ENCODE data around the gene STEAP4. TPM values are rescaled to one million over a fixed set of nuclear protein-coding genes. Genes with fewer than 3 reads are reported as not detected.

Gene STEAP4
- not detected for total RNA-seq

GRCh38 chr7:88306590-88307048 lies at the start of gene STEAP4:
Gene STEAP4 (minus strand): TSS chr7:88306894. CDS start chr7:88284269, 22,625 bp downstream.
- ATAC-seq (peak; percentile 30 to 41), DNase-seq (ENCODE audit: low spot score in 2 of 2) (no peak)

GRCh38 chr7:88355011-88355410 lies 48.3 kb upstream of the STEAP4 start:
- DNase-seq (ENCODE audit: low spot score in 2 of 2): no peak
- H3K9me3 Mint-ChIP-seq: no peaks in the 10 kb centered on the region
- no peak overlapping the region for H3K27ac Mint-ChIP-seq
- no peaks in the 10 kb centered on the region for H3K36me3 Mint-ChIP-seq
- peak in 1 of 2 donors; percentile 38 for ATAC-seq

More at GRCh38 chr7:88306590-88307048, at the start of gene STEAP4:
- Mint-ChIP-seq H3K27ac (no peak within 1 kb of the TSS), H3K9me3 (no peaks in the 10 kb centered on the region), H3K36me3 (no peaks in the 10 kb centered on the region)

GRCh38 chr7:88350118-88350517 lies 43.4 kb upstream of the STEAP4 start:
- H3K36me3 Mint-ChIP-seq: no peaks in the 10 kb centered on the region
- no peak for ATAC-seq
- DNase-seq (ENCODE audit: low spot score in 2 of 2): no peak
- H3K9me3 Mint-ChIP-seq: no peaks in the 10 kb centered on the region
- H3K27ac Mint-ChIP-seq: no peak overlapping the region

GRCh38 chr7:88347517-88347916 lies 40.8 kb upstream of the STEAP4 start:
- no peak for DNase-seq (ENCODE audit: low spot score in 2 of 2)
- no peak overlapping the region for H3K27ac Mint-ChIP-seq
- no peak for ATAC-seq
- no peaks in the 10 kb centered on the region for H3K9me3 Mint-ChIP-seq
- H3K36me3 Mint-ChIP-seq: no peaks in the 10 kb centered on the region

GRCh38 chr7:88347090-88347489 lies 40.4 kb upstream of the STEAP4 start:
- no peak overlapping the region for H3K27ac Mint-ChIP-seq
- H3K9me3 Mint-ChIP-seq: no peaks in the 10 kb centered on the region
- H3K36me3 Mint-ChIP-seq: no peaks in the 10 kb centered on the region
- ATAC-seq (no peak), DNase-seq (ENCODE audit: low spot score in 2 of 2) (no peak)

- Mint-ChIP-seq H3K36me3 (no peaks in the 10 kb centered on the region), H3K9me3 (no peaks in the 10 kb centered on the region), H3K27ac (no peak overlapping the region)
- no peak for ATAC-seq
- DNase-seq (ENCODE audit: low spot score in 2 of 2): no peak
Measured at GRCh38 chr7:88346357-88346756, 39.7 kb upstream of the STEAP4 start.

GRCh38 chr7:88344956-88345832 lies 38.5 kb upstream of the STEAP4 start:
- no peaks in the 10 kb centered on the region for H3K36me3 Mint-ChIP-seq
- H3K27ac Mint-ChIP-seq: no peak overlapping the region
- ATAC-seq (peak in 1 of 2 donors; percentile 55), DNase-seq (ENCODE audit: low spot score in 2 of 2) (no peak)
- no peaks in the 10 kb centered on the region for H3K9me3 Mint-ChIP-seq

GRCh38 chr7:88344271-88344670 lies 37.6 kb upstream of the STEAP4 start:
- H3K36me3 Mint-ChIP-seq: no peaks in the 10 kb centered on the region
- ATAC-seq: no peak
- no peaks in the 10 kb centered on the region for H3K9me3 Mint-ChIP-seq
- no peak for DNase-seq (ENCODE audit: low spot score in 2 of 2)
- H3K27ac Mint-ChIP-seq: no peak overlapping the region

GRCh38 chr7:88339195-88339922 lies 32.7 kb upstream of the STEAP4 start:
- no peaks in the 10 kb centered on the region for H3K9me3 Mint-ChIP-seq
- no peak overlapping the region for H3K27ac Mint-ChIP-seq
- no peaks in the 10 kb centered on the region for H3K36me3 Mint-ChIP-seq
- no peak for DNase-seq (ENCODE audit: low spot score in 2 of 2)
- ATAC-seq: no peak

- H3K9me3 Mint-ChIP-seq: no peaks in the 10 kb centered on the region
- H3K36me3 Mint-ChIP-seq: no peaks in the 10 kb centered on the region
- no peak for ATAC-seq
- H3K27ac Mint-ChIP-seq: no peak overlapping the region
- DNase-seq (ENCODE audit: low spot score in 2 of 2): no peak
Measured at GRCh38 chr7:88338503-88338902, 31.8 kb upstream of the STEAP4 start.

- DNase-seq (ENCODE audit: low spot score in 2 of 2): no peak
- peak in 1 of 2 donors; percentile 46 for ATAC-seq
- Mint-ChIP-seq H3K9me3 (peaks cover 0 to 3% of the 10 kb centered on the region in 2 donors), H3K36me3 (no peaks in the 10 kb centered on the region), H3K27ac (no peak overlapping the region)
Measured at GRCh38 chr7:88337572-88337971, 30.9 kb upstream of the STEAP4 start.

- no peak for ATAC-seq
- Mint-ChIP-seq H3K9me3 (peaks cover 0 to 3% of the 10 kb centered on the region in 2 donors), H3K27ac (no peak overlapping the region), H3K36me3 (no peaks in the 10 kb centered on the region)
- DNase-seq (ENCODE audit: low spot score in 2 of 2): no peak
Measured at GRCh38 chr7:88331322-88331721, 24.6 kb upstream of the STEAP4 start.

- Mint-ChIP-seq H3K9me3 (peaks cover 0 to 3% of the 10 kb centered on the region in 2 donors), H3K27ac (no peak overlapping the region), H3K36me3 (no peaks in the 10 kb centered on the region)
- no peak for DNase-seq (ENCODE audit: low spot score in 2 of 2)
- no peak for ATAC-seq
Measured at GRCh38 chr7:88329532-88330463, 23.1 kb upstream of the STEAP4 start.

- Mint-ChIP-seq H3K27ac (no peak overlapping the region), H3K9me3 (peaks cover 0 to 3% of the 10 kb centered on the region in 2 donors), H3K36me3 (no peaks in the 10 kb centered on the region)
- DNase-seq (ENCODE audit: low spot score in 2 of 2) (no peak), ATAC-seq (no peak)
Measured at GRCh38 chr7:88328787-88329186, 22.1 kb upstream of the STEAP4 start.

- Mint-ChIP-seq H3K9me3 (no peaks in the 10 kb centered on the region), H3K36me3 (peaks cover 0 to 8% of the 10 kb centered on the region in 2 donors), H3K27ac (no peak overlapping the region)
- ATAC-seq (peak; percentile 37 to 66), DNase-seq (ENCODE audit: low spot score in 2 of 2) (no peak)
Measured at GRCh38 chr7:88324699-88325098, 18.0 kb upstream of the STEAP4 start.

- no peak for DNase-seq (ENCODE audit: low spot score in 2 of 2)
- no peaks in the 10 kb centered on the region for H3K9me3 Mint-ChIP-seq
- peak in 1 of 2 donors; percentile 16 for ATAC-seq
- H3K27ac Mint-ChIP-seq: no peak overlapping the region
- H3K36me3 Mint-ChIP-seq: peaks cover 0 to 8% of the 10 kb centered on the region in 2 donors
Measured at GRCh38 chr7:88322151-88322550, 15.5 kb upstream of the STEAP4 start.
